Activated T-helper 2 cell treated with anti-CD3 and anti-CD28 coated beads, Interferon-gamma antibody, Interleukin-2, Interleukin-4, amounts not matched to agents 10 μg/mL and 5 μg/mL and 100 μg/mL, durations not matched to agents 14 hours and 24 hours and 36 hours (primary cell): ENCODE measurements around the gene MYO18A. TPM values are rescaled to one million over a fixed set of nuclear protein-coding genes. Genes with fewer than 3 reads are reported as not detected.
"Not testable (repeated sequence)": the region's sequence is repeated elsewhere in the genome, so short reads cannot be mapped to it uniquely, and the experiment has no call there.

Source experiments
- DNase-seq: peaks from one replicate; pipeline ENCODE4 v3.0.0; 2021; ENCODE audit warnings: low spot score
- H3K27ac Mint-ChIP-seq: one replicate; pipeline ENCODE4 v1.8.0; 2021; ENCODE audit warnings: mixed read lengths
- H3K27me3 Mint-ChIP-seq: one replicate; pipeline ENCODE4 v1.8.0; 2021; ENCODE audit warnings: low read depth, mixed read lengths
- H3K36me3 Mint-ChIP-seq: one replicate; pipeline ENCODE4 v1.8.0; 2021; ENCODE audit warnings: low read depth, mixed read lengths
- H3K4me1 Mint-ChIP-seq: one replicate; pipeline ENCODE4 v1.8.0; 2021; ENCODE audit warnings: low read depth, mixed read lengths
- H3K4me3 Mint-ChIP-seq: one replicate; pipeline ENCODE4 v1.8.0; 2021; ENCODE audit warnings: low read depth, mild to moderate bottlenecking, moderate library complexity, mixed read lengths
- H3K9me3 Mint-ChIP-seq: one replicate; pipeline ENCODE4 v1.8.0; 2021; ENCODE audit warnings: mixed read lengths
- intact Hi-C: fragments of 100-400 bp; cut with micrococcal nuclease; formaldehyde crosslinking; loops from one replicate; pipeline ENCODE4 v1.15.1; 2023
- total RNA-seq: library from RNA; stranded (reverse); gene quantifications from 2 replicates; pipeline ENCODE4 v1.2.3, GENCODE V29; 2022

The MYO18A gene
- total RNA-seq, 1 donor from 2014 or later, result 49.5 TPM

DNA sequence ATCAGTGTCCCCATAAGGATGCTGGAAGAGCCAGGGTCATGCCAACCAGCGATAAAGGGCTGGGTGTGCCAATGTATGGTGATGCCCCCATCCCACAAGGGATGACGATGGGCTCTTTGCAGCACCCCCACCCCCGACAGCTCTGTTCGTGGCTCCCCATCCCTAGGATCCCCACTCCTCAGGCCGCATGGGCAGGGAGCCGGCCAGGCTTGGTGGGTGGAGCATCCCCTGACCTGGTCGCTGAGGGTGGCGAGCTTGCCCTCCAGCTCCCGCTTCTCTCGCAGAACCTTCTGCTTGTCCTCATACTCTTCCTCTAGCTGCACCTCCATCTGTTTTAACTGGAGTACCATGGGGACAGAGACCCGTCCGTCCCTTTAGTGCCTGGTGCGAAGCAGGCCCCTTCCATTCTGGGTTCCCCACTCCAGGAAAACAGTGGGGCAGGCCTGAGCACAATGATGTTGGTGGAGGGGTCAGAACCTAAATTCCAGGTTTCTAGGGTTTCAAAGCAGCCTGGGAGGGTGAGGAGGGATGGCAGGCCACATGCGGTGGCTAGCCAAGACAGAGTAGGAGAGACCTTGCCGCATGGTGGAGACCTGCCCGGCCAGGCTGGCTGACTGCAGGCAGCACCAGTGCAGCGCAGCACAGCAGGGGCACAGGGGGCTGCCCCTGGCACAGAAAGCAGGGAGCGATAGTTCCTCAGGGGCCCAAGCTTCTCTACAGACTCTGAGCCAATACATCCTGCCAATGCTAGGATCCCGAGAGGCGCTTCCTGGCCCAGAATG, 86.9 kb downstream of the MYO18A start:
- Mint-ChIP-seq H3K9me3 (no peaks in the 10 kb centered on the region), H3K27me3 (no peaks in the 10 kb centered on the region), H3K27ac (no peak overlapping the region), H3K4me3 (no peak overlapping the region), H3K4me1 (no peaks in the 10 kb centered on the region), H3K36me3 (peaks cover 54% of the 10 kb centered on the region)
- no peak for DNase-seq
- intact Hi-C loops, result no loop called here

DNA sequence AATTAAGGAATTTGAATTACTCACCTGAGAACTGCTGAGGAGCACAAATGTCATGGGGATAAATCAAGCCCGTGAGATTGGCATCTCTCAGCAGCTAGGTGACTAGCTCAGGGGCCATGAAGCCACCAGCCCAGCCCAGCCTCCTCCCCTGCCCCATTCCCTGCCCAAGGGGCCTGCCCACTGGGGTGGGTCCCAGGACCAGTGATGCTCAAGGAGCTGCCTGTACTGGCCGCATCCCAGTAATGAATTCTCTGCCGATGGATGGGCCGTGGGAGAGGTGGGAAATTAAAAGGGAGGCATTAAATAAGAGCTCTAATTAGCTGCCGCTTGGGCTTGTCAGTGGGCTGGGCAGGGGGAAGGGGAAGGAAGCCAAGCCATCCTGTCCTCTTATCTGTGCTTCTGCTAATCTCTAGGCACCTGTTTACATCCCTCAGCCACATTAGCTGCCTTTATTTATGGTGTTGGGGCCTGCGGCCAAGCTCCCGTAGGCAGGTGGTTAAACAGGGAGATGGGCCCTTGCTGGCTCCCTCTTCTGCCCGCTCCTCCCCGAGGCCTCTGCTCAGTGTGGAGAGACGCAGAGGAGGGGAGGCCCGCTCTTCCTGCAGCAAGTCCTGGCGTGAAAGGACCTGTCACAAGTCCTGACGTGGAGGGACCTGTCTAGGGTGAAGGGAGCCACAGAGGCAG, 88.5 kb downstream of the MYO18A start:
- Mint-ChIP-seq H3K4me1 (no peaks in the 10 kb centered on the region), H3K36me3 (peaks cover 55% of the 10 kb centered on the region), H3K27me3 (no peaks in the 10 kb centered on the region), H3K9me3 (no peaks in the 10 kb centered on the region), H3K27ac (no peak overlapping the region), H3K4me3 (no peak overlapping the region)
- DNase-seq, result no peak
- intact Hi-C loops, result no loop called here

DNA sequence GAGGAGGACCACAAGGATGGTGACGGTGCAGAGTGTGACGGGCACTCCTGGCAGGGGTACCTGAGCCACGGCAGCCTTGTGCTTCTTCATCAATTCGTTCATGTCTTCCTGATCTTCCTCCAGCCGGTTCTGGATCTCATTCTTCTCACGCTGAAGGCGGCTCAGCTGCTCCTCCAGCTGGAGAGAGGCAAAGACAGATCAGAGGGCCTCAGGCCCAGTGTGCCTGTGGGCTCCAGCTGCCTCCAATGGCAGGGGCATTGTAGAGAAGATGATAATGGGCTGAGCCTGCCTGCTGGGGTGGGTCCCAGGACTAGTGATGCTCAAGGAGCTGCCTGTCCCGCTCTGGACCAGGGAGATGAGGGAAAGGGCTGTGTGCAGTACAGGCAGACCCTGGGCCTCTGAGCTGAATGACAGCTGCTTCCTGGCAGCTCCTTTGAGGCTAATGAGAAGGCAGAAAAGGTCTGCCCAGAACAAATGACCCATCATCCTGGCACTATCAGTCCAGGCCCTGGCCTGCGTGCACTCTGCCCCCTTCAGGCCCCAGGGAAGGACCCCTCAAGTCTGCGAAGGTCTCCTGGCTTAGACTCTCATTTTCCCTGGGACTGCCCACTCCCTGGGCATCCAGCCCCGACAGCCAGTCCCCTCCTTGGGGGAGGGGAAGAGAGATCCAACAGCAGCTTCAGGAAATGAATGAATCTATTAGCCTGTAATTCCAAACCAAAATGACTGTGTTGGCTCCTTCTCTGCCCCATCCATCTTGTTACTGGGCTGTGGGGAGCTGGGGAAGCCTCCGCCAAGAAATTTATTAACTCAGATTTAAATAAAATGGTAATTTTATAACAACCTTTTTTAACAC, 89.2 kb downstream of the MYO18A start:
- Mint-ChIP-seq H3K36me3 (peaks cover 58% of the 10 kb centered on the region), H3K4me1 (no peaks in the 10 kb centered on the region), H3K9me3 (no peaks in the 10 kb centered on the region), H3K4me3 (no peak overlapping the region), H3K27me3 (no peaks in the 10 kb centered on the region), H3K27ac (no peak overlapping the region)
- intact Hi-C loops, result no loop called here
- DNase-seq, result no peak

DNA sequence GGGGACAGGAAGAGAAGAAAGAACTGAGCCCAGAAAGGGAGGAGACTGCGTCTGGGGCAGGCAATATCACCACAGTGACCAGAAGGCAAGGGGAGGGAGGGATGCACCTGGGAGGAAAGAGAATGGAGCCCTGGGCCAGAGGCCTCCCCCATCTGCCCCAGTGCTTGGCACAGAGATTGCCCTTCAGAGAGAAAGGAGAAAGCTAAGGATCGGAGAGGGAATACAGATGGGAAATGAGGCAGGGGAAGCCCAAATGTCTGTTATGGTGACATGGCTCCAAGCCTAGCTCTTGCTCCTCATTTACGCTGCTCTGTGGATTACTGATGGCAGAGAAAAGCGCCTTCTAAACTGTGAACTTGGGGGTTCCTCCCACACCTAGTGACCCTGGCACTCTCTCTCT, 90.1 kb downstream of the MYO18A start:
- H3K9me3 Mint-ChIP-seq, result no peaks in the 10 kb centered on the region
- H3K27me3 Mint-ChIP-seq, result no peaks in the 10 kb centered on the region

DNA sequence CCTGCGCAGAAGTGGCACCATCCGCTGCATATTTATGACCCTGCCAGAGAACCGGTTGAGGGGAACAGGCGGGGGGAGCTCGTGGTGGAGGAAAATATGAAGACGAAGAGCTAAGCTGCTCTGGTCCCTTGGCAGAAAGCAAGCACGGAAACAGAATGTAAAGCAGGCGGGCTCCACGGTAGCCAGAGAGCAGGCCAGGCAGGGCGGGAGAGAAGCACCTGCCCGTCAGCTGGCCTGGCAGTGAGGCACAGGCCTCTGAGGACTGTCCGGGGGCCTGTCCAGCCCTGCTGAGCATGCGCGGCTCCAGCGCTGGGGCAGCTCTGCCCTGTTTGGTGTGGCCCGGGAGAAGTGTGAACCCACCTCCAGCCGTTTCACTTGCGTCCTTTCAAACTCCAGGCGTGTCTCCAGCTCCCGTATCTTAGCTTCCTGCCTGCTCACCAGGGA, 90.6 kb downstream of the MYO18A start:
- no peak overlapping the region for H3K4me3 Mint-ChIP-seq
- intact Hi-C loops, result no loop called here
- no peaks in the 10 kb centered on the region for H3K27me3 Mint-ChIP-seq
- no peak overlapping the region for H3K27ac Mint-ChIP-seq
- peaks cover 55% of the 10 kb centered on the region for H3K36me3 Mint-ChIP-seq
- no peaks in the 10 kb centered on the region for H3K9me3 Mint-ChIP-seq
- no peak for DNase-seq
- no peaks in the 10 kb centered on the region for H3K4me1 Mint-ChIP-seq

More for the DNA sequence above, 90.1 kb downstream of the MYO18A start:
- peaks cover 55% of the 10 kb centered on the region for H3K36me3 Mint-ChIP-seq
- no peaks in the 10 kb centered on the region for H3K4me1 Mint-ChIP-seq
- no peak for DNase-seq
- no peak overlapping the region for H3K4me3 Mint-ChIP-seq
- intact Hi-C loops, result no loop called here
- H3K27ac Mint-ChIP-seq, result no peak overlapping the region

DNA sequence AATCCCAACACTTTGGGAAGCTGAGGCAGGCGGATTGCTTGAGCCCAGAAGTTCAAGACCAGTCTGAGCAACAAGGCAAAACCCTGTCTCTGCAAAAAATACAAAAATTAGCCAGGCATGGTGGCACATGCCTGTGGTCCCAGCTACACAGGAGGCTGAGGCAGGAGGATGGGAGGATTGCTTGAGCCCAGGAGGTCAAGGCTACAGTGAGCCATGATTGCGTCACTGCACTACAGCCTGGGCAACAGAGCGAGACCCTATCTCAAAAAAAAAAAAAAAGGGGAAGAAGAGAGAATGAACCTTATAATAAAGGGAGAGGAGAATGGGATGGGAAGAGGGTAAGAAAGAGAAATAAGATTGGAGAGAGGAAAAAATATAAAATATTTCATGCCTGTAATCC, 91.4 kb downstream of the MYO18A start:
- H3K27ac Mint-ChIP-seq, DNase-seq, H3K27me3 Mint-ChIP-seq, H3K4me1 Mint-ChIP-seq, H3K9me3 Mint-ChIP-seq, intact Hi-C loops, H3K4me3 Mint-ChIP-seq: not testable (repeated sequence)
- peaks cover 54% of the 10 kb centered on the region for H3K36me3 Mint-ChIP-seq

DNA sequence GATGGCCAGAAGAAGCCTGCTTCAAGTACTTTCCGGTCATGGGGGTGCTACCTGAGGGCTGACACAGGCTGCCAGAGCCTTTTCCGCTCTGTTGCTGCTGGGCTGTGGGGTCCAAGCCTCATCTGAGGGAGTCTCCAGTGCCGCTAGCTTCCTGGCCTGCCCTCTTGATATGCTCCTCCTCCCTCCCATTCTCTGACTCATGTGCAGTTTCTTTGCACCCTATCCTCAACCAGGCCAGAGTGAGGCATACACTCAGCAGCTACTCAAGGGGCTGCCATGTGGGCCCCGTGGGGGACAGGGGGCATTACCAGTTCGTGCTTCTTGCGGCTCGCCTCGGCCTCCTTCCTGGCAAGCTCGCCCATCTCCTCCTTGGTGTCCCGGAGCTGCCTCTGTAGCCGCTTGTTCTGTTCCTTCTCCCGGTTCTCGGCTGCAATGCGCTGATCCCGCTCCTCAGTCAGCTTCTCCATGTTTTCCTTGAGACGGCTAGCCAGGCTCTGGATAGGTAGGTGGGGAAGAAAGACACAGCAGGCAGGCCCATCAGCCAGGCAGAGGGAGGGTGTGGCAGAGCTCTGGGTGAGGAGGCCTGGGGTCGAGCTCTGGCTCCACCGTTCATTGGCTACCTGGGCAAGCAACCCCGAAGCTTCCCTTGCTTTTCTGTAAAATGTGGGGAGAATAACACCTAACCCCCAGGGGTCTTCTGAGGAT, 93.4 kb downstream of the MYO18A start:
- peaks cover 45% of the 10 kb centered on the region for H3K36me3 Mint-ChIP-seq
- H3K27ac Mint-ChIP-seq, result no peak overlapping the region

DNA sequence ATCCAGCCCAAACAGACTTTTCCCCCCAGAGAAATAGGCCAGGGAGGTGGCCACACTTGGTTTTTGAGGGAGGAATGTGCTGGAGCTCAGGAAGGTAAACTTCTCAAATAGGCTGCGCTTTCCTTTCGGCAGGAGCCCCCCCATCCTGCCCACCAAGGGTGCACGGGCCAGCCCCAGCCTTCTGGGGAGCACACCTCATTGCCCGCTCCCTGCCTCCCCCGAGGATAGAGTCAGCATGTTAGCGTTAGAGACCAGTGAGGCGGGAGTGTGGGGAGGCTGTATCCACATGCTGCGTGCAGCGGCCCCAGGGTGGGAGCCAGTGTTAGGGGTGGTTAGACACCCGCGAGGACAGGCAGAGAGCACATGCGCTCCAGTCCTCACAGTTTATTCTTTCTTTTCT, 95.0 kb downstream of the MYO18A start:
- intact Hi-C loops, result no loop called here
- Mint-ChIP-seq H3K36me3 (peaks cover 50% of the 10 kb centered on the region), H3K4me3 (no peak overlapping the region), H3K9me3 (no peaks in the 10 kb centered on the region), H3K27me3 (no peaks in the 10 kb centered on the region), H3K4me1 (no peaks in the 10 kb centered on the region), H3K27ac (no peak overlapping the region)
- DNase-seq, result no peak

More for the DNA sequence above, 93.4 kb downstream of the MYO18A start:
- no peak for DNase-seq
- no peaks in the 10 kb centered on the region for H3K9me3 Mint-ChIP-seq
- no peaks in the 10 kb centered on the region for H3K27me3 Mint-ChIP-seq
- H3K4me3 Mint-ChIP-seq, result no peak overlapping the region
- intact Hi-C loops, result no loop called here
- no peaks in the 10 kb centered on the region for H3K4me1 Mint-ChIP-seq

DNA sequence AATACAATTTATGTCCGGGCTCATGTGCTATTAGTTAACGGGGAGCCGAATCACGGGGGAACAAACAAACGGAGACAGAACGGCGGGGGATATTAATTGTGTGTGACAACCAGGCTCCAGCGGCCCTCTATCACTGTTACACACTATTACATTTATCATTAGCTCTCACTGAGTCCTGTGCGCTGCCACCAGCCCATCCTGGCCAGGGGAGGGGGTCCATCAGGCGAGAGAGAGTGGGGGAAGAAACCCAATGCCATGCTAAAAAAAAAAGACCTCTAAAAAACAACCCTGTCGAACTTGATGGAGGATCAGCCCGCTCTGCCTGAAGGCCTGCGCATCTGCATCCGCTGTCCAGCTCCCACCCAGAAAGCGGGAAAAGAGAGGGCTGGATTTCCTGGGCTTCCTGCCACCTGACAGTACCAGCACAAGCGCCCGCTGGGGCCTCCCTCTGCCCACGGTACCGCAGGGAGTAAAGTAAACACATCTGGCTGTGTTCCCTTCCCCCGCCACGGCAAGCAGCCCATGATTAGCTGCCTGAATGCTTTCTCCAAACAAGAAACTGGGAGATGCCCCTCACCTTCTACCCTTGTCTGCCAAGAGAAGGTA, 95.6 kb downstream of the MYO18A start:
- Mint-ChIP-seq H3K27ac (no peak overlapping the region), H3K36me3 (peaks cover 53% of the 10 kb centered on the region), H3K4me3 (no peak overlapping the region), H3K4me1 (no peaks in the 10 kb centered on the region), H3K9me3 (no peaks in the 10 kb centered on the region), H3K27me3 (no peaks in the 10 kb centered on the region)
- intact Hi-C loops, result no loop called here
- no peak for DNase-seq

DNA sequence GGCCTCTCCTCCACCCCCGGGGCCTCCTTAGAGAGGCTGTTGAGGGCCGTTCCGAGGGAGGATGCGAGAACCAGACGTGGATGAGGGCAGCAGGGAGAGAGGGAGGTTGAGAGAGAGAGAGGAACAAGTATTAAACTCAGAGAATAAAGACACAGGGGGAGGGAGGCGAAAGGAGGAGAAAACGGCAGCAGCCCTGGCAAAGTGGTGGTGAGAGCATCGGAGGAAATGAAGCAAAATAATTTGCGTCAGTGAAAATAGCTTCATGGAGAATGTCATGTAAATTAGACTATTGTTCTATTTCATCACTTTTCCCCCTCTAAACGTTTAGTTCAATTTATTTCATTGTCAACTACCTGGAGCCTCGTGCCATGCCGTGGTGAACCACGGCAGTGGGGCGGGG, 99.2 kb downstream of the MYO18A start:
- no peak overlapping the region for H3K27ac Mint-ChIP-seq
- H3K9me3 Mint-ChIP-seq, result no peaks in the 10 kb centered on the region
- intact Hi-C loops, result no loop called here
- H3K4me1 Mint-ChIP-seq, result no peaks in the 10 kb centered on the region
- no peaks in the 10 kb centered on the region for H3K27me3 Mint-ChIP-seq
- H3K4me3 Mint-ChIP-seq, result no peak overlapping the region
- DNase-seq, result no peak
- peaks cover 25% of the 10 kb centered on the region for H3K36me3 Mint-ChIP-seq

DNA sequence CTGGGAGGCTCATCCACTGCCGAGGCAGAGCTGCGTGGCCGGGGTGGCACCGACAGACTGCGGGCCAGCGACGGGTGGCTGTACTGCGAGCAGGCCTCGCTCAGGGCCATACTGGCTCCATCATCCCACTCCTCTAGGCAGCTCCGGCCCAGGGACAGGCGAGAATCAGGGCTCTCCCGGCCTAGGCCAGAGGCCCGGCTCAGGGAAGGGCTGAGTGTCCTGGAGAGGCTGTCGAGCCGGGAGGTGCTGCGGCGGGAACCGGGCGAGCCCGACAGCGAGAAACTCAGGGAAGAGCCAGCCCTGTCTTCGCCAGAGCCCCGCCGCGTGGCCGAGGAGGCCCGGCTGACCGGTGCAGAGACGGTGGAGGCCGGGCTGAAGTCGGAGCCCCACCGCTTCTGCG, 99.9 kb downstream of the MYO18A start:
- Mint-ChIP-seq H3K9me3 (no peaks in the 10 kb centered on the region), H3K4me1 (no peaks in the 10 kb centered on the region), H3K36me3 (peaks cover 22% of the 10 kb centered on the region), H3K27me3 (no peaks in the 10 kb centered on the region), H3K27ac (no peak overlapping the region), H3K4me3 (no peak overlapping the region)
- intact Hi-C loops, result no loop called here
- DNase-seq, result no peak

DNA sequence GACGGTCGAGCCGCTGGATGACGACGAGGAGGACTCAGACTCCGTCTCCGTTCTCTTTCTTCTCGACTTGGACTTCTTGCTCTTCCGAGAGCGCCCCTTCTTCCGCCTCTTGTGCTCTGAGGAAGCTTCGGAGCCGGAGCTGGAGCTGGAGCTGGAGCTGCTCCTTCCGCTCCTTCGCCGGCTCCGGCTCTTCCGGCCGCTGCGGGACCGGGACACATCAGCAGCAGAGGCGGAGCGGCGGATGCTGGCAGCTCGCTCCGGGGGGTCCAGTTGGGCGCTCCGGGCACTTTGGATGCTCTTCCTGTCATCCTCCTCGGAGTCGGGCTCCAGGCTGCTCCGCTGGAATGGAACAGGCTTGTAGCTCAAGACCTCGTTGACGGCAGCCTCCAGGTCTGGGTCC, 100.3 kb downstream of the MYO18A start:
- H3K4me3 Mint-ChIP-seq, result no peak overlapping the region

More for the DNA sequence above, 100.3 kb downstream of the MYO18A start:
- intact Hi-C loops, result no loop called here
- Mint-ChIP-seq H3K9me3 (no peaks in the 10 kb centered on the region), H3K4me1 (no peaks in the 10 kb centered on the region), H3K36me3 (peaks cover 22% of the 10 kb centered on the region), H3K27ac (no peak overlapping the region), H3K27me3 (no peaks in the 10 kb centered on the region)
- DNase-seq, result no peak
